HG03095 (cell line): ENCODE results near the gene TMC4.
A peak's percentile ranks its signal among the peaks of the same experiment; 100 is the strongest.

ENCODE experiments used
- ATAC-seq: cut with Tn5 transposase; IDR thresholded peaks from one replicate; pipeline ENCODE4 v1.9.1; 2021; ENCODE audit warnings: moderate library complexity; ENCODE audit not compliant: unreplicated experiment

The TMC4 gene

DNA sequence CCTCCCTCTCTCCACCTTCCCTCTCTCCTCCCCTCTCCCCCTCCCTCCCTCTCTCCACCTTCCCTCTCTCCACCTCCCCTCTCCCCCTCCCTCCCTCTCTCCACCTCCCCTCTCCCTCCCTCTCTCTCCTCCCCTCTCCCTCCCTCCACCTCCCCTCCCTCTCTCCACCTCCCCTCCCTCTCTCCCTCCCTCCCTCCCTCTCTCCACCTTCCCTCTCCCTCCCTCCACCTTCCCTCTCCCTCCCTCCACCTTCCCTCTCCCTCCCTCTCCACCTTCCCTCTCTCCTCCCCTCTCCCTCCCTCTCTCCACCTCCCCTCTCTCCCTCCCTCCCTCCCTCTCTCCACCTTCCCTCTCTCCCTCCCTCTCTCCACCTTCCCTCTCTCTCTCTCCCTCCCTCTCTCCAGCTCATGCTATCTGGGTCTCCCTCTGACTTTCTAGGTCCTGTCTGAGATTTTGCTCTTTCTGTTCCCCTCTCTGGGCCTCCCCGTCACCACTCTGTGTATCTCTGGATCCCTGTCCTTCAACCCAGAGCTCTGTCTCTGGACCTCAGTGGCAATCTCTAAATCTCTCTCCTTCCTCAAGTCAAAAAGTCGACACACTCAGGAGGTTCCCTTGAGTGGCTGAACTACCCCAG is 38.9 kb downstream of the TMC4 start:
- no peak for ATAC-seq

DNA sequence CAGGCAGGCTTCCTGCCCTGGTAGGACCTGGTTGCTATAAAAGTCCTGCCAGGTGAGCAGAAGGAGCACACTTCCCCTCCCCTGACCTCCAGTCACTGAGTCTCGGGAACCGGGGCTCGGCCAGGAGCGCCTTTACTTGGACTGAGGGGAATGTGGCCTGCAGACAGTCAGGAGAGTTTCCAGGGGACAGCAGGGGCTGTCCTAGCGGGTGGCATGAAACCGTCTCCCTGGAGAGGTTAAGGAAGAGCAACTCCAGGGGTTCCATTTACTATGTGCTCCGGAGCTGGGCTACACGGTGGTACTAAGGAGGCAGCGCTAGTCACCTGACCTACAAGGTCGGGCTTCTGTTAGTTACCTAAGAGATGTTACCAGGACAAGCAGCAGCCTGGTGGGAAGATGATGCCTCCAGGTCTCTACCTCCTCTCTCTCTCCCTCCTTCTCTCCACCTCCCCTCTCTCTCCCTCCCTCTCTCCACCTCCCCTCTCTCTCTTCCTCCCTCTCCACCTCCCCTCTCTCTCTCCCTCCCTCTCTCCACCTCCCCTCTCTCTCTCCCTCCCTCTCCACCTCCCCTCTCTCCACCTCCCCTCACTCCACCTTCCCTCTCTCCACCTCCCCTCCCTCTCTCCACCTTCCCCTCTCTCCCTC is 39.5 kb downstream of the TMC4 start:
- ATAC-seq = no peak

DNA sequence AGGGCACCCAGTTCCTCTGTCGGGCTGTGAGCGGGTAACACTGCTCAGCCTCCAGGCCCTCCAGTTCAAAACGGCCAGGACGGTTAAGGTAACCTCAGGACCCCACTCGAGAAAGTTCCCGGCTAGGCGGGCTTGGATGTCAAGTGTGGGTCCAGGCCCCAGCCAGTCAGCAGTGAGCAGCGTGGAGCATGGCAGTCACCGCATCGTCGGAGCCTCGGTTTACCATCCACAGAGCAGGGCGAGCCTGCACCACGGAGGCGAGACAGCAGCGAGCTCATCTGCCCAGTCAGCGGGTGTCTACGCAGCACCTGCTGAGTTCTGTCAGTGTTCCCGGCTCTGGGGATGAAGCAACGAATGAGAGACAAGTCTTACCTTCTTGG is 43.4 kb downstream of the TMC4 start:
- ATAC-seq = no peak

DNA sequence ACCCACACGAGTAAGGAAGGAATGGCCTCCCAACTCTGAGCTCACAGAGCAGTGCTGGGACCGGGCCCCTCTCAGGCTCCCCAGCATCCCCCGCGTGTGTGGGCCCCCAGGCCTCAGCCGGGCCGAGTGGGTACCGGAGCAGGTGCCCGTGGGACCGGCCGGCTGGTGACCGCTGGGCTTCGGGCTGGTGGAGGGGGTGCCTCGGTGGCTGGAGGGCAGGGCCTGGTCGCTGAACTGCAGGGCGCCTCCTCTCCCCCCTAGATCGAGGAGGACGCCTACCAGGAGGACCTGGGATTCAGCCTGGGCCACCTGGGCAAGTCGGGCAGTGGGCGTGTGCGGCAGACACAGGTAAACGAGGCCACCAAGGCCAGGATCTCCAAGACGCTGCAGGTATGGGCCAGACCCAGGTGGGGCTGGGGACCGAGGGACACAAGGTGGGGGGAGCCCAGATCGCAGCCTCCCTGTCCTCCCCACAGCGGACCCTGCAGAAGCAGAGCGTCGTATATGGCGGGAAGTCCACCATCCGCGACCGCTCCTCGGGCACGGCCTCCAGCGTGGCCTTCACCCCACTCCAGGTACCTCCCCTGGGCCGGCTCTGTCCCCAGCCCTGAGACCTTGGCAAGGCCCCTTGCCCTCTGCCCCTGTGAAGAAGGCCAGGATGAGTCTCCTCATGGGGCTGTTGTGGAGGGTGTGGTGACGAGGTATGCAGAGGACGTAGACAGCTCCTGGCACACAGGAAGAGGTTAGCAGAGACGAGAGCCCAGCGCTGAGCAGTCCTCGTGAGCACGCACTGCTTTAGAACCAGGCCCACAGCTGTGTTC is 44.0 kb downstream of the TMC4 start:
- no peak for ATAC-seq

DNA sequence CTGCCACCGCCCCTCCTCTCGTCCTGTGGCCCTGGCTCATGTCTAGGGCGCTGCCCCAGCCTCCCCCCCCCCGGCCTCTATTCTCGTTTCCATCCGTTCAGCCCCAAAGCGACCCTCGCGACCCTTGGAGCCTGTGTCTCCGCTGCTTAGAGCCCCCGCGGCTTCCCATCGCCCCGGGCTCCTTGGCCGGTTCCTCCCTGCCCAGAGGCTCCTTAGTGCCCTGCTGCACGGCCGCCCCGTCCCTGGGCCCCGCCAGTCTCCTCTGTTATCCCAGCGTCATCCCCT is 44.6 kb downstream of the TMC4 start:
- no peak for ATAC-seq

DNA sequence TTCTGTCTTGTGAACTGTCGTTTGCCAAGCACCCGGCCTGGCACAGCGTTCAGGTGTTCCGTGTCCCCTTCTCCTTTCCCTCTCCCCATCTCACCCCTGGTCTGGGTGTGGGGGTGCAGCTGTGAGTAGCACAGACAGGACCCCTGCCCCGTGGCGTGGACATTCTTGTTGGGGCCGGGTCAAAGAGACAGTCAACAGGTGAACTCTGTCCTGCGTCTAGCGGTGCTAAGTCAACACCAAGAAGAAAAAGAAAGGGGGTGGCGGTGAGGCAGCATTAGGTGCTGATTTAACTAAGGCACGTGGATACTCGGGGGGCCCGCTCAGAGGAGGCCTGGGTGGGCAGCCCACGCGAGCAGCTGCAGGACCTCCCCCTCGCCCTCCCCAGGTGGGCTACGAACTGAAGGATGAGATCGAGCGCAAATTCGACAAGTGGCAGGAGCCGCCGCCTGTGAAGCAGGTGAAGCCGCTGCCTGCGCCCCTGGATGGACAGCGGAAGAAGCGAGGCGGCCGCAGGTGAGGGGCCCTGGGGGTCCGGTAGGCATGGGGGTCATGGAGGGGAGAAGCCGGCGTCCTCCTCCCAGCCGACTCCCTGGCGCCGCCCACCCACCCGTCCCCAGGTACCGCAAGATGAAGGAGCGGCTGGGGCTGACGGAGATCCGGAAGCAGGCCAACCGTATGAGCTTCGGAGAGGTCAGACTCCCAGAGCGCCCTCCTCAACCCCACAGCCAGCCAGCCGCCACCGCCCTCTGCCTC is 45.1 kb downstream of the TMC4 start:
- ATAC-seq = no peak

DNA sequence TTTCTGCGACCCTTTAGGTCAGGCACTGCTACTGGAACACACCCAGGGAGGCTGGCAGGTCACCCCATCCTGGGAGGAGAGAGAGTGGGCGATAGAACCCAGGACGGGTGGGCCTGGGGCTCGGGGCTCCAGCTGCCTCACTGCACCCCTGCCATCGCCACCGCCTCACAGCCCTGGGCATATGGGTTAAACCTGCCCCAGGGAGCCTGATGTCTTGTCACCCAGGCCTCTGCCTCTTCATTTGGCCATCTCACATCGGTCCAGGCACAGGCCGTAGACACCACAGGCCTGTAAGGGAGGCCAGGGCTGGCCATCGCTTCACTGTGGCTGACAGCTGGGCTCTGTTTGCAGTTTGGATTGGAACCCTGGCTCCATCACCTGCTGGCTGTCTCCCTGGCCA is 47.2 kb downstream of the TMC4 start:
- ATAC-seq = no peak

DNA sequence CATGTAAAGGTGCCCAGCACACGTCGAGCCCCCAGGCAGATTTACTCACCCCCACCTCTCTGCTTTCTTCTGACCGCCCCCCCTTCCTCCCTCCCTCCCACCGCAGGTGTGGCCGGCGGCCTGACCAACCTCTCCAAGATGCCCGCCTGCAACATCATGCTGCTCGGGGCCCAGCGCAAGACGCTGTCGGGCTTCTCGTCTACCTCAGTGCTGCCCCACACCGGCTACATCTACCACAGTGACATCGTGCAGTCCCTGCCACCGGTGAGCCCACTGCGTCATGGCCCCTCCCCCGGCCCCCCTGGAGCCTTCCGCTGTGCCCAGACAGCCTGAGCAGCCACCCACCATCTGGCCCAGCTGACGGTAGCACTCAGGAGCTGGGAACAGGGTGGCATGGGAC is 48.6 kb downstream of the TMC4 start:
- no peak for ATAC-seq

DNA sequence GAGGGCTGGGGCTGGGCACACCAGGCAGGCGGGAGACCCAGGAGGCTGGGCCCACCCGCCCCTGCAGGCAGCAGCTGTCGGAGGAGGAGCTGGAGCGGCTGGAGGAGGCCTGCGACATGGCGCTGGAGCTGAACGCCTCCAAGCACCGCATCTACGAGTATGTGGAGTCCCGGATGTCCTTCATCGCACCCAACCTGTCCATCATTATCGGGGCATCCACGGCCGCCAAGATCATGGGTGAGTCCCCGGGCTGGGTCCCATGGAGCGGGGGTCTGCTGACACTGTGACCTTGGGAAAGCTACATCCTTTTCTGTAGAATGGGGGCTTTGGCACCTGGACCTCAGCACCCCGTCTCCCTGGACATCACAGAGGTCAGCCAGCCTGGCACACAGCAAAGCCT is 49.3 kb downstream of the TMC4 start:
- ATAC-seq = no peak

DNA sequence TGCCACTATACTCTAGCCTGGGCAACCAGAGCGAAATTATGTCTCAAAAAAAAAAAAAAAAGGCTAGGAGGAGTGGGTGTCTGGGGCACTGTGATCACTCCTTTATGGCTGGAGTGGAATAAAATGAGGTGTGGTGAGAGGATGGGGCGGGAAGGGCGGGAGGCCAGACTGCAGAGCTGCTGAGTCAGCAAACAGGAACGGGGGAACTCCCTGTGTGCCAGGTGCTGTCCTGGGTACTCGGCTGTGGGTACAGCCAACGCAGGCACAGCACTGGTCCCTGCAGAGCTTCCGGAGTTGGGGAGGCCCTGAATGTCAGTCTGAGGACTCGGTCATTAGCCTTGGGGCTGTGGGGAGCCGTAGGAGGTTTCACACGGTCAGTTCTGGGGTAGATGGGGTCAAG is 51.7 kb downstream of the TMC4 start:
- no peak for ATAC-seq

DNA sequence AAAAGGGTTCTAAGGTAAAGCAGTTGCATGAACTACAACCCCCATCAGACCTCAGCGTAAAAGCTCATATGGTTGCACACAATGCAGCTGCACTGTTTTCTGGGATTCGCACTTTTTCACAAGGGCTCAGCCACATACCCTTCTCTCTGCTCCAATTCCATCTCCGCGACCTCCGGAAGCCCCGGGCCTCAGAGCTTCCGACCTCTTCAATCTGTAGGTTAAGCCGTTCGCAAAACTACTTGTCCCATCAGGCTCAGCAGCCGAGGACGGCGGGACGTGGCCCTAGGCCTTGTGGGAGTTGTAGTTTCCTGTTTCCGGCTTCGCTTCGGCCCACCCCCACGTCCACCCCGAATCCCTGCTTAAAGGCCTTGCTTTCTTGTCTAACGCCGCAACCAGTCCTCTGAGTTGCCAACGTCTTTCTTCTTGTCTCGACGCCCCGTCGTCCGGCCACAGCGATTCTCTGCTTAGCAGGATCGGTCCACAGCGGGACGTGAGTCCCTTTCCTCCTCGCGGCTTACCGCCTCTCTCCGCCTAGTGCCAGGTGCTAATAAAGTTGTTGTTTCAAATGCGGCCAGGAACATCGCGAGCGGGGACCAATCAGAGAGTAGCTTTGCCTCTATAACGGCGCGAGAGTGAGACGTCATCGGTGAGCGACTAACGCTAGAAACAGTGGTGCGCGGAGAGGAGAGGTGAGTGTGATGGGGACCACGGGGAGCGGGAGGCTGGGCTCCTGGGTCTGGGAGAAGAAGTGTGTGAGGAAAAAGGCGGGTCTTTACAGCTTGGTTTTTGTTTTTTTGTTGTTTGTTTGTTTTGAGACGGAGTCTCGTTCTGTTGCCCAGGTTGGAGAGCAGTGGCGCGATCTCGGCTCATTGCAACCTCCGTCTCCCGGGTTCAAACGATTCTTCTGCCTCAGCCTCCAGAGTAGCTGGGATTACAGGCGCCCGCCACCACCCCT is 57.6 kb downstream of the TMC4 start, which contains the start of the genes PRPF31 and TFPT:
PRPF31 (plus strand) TSS at position 646 of the 955 bp plus-strand sequence. CDS start 2,525 bp downstream, outside the sequence.
TFPT (minus strand) TSS at position 549 of the 955 bp plus-strand sequence; CDS start at position 161, 388 bp downstream.
- peak; percentile 71 for ATAC-seq

DNA sequence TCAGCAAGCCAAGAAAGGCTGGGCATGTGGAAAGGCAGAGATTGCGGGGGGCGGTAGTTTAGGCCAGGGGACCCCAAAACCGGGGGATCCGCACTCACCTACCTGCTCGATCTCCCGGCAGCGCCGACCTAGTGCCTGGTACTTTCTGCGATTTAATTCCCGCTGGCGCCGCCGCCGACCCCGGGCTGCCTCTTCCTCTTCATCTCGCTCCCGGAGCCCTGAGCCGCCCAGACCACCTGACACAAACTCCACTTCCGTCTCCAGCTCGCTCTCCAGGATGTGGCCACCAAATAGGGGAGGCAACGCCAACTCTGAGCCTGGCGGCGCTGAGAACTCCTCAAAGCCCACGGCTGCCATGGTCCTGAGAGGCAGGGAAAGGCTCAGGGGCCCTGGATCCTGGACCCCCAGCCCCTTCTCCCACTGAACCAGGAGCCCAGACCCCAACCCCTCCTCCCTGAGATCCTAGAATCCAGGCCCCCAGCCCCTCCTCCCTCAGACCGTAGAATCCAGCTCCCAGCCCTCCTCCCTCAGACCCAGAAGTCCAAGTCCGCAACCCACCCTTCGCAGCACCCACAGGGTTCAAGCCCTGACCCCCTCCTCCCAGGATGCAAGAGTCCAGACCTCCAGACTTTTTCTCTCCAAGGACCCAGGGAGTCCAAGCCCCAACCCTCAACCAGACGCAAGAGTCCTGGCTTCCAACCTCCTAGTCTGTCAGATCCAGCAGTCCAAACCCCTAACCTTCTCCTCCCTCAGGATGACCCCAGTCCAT is 58.4 kb downstream of the TMC4 start:
- ATAC-seq = peak; percentile 3
